Mucosa of stomach (tissue), 1 donor: ENCODE data around the gene MBNL1.

Source experiments
- H3K27me3 ChIP-seq: one replicate; pipeline ENCODE4 v1.7.0; 2013; ENCODE audit warnings: mild to moderate bottlenecking, low read length; ENCODE audit not compliant: control insufficient read depth, insufficient read depth
- H3K36me3 ChIP-seq: one replicate; pipeline ENCODE4 v1.7.0; 2013; ENCODE audit warnings: low read length; ENCODE audit not compliant: control insufficient read depth, insufficient read depth
- H3K4me1 ChIP-seq: one replicate; pipeline ENCODE4 v1.7.0; 2013; ENCODE audit warnings: mild to moderate bottlenecking, low read length; ENCODE audit not compliant: control insufficient read depth, insufficient read depth
- H3K4me3 ChIP-seq: one replicate; pipeline ENCODE4 v1.7.0; 2013; ENCODE audit warnings: low read length
- H3K9ac ChIP-seq: one replicate; pipeline ENCODE4 v1.7.0; 2013; ENCODE audit warnings: mild to moderate bottlenecking, low read length, moderate library complexity
- H3K9me3 ChIP-seq: one replicate; pipeline ENCODE4 v1.7.0; 2013; ENCODE audit warnings: mild to moderate bottlenecking, low read length, moderate library complexity; ENCODE audit not compliant: control insufficient read depth
- donor health status: Pancreatic carcinoma.

The MBNL1 gene

DNA sequence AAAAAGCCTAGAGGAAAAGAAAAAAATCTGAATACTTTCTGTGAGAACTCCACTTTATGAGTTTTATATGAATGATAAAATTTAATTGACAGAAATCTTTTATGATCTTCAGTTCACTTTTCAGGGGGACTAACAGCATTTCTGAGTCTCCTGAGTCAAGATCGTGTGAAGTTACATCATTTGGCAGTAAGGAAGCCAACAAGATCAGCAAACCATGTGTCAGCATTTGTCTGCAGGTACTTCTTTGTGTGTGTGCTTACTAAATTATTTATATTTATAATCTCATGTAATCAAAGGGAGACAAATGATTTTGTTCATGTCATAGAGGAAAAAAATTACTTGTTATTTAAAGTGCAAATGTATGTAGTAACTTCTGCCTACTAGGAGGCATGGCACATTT, 217.6 kb downstream of the MBNL1 start:
- Histone ChIP-seq H3K9me3 (no peaks in the 10 kb centered on the region), H3K27me3 (no peaks in the 10 kb centered on the region), H3K4me1 (no peaks in the 10 kb centered on the region), H3K36me3 (no peaks in the 10 kb centered on the region), H3K9ac (no peak overlapping the region), H3K4me3 (no peak overlapping the region)

GRCh38 chr3:152488449-152488848, 219.7 kb downstream of the MBNL1 start:
- H3K36me3 ChIP-seq, result no peaks in the 10 kb centered on the region
- H3K9ac ChIP-seq, result no peak overlapping the region
- H3K9me3 ChIP-seq, result no peaks in the 10 kb centered on the region
- H3K27me3 ChIP-seq, result no peaks in the 10 kb centered on the region
- no peak overlapping the region for H3K4me3 ChIP-seq
- no peaks in the 10 kb centered on the region for H3K4me1 ChIP-seq

GRCh38 chr3:152491922-152492321, 223.2 kb downstream of the MBNL1 start:
- Histone ChIP-seq H3K27me3 (no peaks in the 10 kb centered on the region), H3K4me3 (no peak overlapping the region), H3K4me1 (no peaks in the 10 kb centered on the region), H3K9ac (no peak overlapping the region), H3K36me3 (no peaks in the 10 kb centered on the region), H3K9me3 (no peaks in the 10 kb centered on the region)

DNA sequence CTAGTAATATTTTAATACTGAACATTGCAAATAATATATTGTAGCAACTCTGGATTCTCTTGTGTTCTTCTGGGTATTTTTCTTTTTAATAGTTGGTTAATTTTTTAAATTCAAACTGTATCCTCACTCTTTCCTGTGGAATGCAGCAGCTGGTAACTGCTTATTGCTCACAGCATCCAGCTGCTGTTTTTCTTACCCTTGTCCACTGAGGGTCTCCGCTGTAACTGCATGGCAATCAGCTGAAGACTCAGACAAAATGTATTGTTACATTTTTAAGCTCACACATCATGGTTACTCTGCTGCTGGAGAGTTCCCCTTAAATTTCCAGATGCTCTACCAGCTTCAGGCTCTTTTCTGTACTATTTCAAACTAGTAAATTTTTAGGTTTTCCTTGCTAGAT, 227.6 kb downstream of the MBNL1 start:
- Histone ChIP-seq H3K27me3 (no peaks in the 10 kb centered on the region), H3K9ac (no peak overlapping the region), H3K9me3 (no peaks in the 10 kb centered on the region), H3K36me3 (no peaks in the 10 kb centered on the region), H3K4me1 (no peaks in the 10 kb centered on the region), H3K4me3 (no peak overlapping the region)

DNA sequence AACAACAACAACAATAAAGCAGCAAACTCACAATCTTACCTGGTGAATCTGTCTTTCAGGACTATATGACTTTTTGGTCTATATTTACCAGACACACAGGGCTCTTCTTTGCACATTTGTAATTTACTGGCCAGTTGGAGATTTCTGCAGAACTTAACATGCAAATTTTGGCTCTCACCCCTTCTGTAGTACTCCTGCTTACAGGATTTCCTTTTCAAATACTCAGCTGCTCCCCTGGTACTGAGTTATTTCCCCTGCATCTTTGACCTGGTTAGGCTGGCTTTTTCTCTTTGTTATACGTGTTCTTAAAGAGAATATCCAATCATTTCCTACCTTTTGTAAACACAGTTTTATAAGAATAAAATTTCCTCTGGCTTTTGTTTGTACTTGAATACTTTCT, 228.0 kb downstream of the MBNL1 start:
- no peaks in the 10 kb centered on the region for H3K4me1 ChIP-seq
- H3K36me3 ChIP-seq, result no peaks in the 10 kb centered on the region
- H3K27me3 ChIP-seq, result no peaks in the 10 kb centered on the region
- no peak overlapping the region for H3K4me3 ChIP-seq
- H3K9me3 ChIP-seq, result no peaks in the 10 kb centered on the region
- no peak overlapping the region for H3K9ac ChIP-seq

DNA sequence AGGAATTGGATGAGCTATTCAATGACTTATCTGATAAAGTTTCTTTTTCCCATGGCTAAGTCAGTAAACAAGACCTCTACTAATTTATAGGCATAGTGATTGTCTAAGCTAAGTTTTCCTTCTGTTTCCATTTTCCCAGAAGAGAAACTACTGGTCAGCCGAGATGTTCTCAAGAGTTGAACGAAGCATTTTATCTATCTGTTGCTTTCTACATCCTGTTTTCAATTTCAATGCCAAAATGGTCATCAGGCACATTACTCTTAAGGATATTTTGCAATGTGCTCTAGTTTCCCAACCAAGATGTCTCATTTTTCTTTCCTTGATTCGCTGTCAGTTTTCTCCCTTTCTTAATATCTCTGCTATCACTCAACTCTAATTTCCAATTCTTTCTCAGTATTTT, 228.7 kb downstream of the MBNL1 start:
- Histone ChIP-seq H3K9ac (no peak overlapping the region), H3K9me3 (no peaks in the 10 kb centered on the region), H3K4me3 (no peak overlapping the region), H3K36me3 (no peaks in the 10 kb centered on the region), H3K27me3 (no peaks in the 10 kb centered on the region), H3K4me1 (no peaks in the 10 kb centered on the region)

DNA sequence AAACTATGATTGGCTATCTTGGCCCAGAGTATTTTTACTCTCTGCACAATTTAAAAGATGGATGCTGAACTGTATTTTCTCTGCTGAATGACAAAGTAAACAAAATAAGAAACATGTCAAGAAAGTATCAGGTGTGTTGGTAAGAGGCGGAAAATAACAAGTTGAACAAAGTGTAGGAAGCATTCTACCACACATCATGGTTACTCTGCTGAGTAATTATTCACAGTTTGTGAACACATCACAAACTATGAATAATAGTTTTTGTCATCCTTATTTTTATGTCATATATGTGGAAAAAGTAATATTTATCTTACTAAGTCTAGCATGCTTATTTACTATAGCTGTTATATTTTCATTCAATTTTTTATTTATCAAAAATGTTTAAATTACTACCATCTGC, 229.2 kb downstream of the MBNL1 start:
- no peaks in the 10 kb centered on the region for H3K36me3 ChIP-seq
- H3K27me3 ChIP-seq, result no peaks in the 10 kb centered on the region
- no peak overlapping the region for H3K9ac ChIP-seq
- H3K9me3 ChIP-seq, result no peaks in the 10 kb centered on the region
- no peak overlapping the region for H3K4me3 ChIP-seq
- no peaks in the 10 kb centered on the region for H3K4me1 ChIP-seq

DNA sequence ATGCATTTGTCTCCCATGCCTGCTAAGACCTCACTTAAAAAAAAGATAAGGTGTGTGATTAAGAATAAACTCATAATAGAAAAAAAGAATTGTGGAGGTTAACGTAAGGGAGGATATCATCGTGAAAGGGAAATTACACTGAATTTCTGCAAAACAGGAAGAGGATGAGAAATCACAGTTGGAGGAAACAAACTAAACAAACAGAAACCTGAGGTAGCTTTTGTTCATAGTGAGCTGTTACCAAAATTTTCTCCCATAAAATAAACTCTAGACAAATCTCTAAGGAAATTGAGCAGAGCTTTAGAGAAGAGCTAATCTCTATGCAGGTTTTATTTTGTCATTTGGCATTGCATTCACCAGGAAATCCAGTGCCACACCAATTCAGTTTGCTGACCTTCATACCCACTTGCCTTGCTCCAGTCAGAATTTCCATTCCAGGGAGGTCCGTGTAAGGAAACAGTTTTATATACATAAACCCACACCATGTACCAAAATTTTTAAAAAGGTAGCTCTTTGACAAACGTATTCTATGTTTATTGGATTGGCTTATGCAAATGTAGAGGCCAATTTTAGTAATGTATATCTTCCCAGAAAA, 231.2 kb downstream of the MBNL1 start:
- Histone ChIP-seq H3K9ac (no peak overlapping the region), H3K4me1 (no peaks in the 10 kb centered on the region), H3K9me3 (no peaks in the 10 kb centered on the region), H3K4me3 (no peak overlapping the region), H3K27me3 (no peaks in the 10 kb centered on the region), H3K36me3 (no peaks in the 10 kb centered on the region)

GRCh38 chr3:152505926-152506325, 237.2 kb downstream of the MBNL1 start:
- Histone ChIP-seq H3K9ac (no peak overlapping the region), H3K36me3 (no peaks in the 10 kb centered on the region), H3K4me1 (no peaks in the 10 kb centered on the region), H3K27me3 (no peaks in the 10 kb centered on the region), H3K9me3 (no peaks in the 10 kb centered on the region), H3K4me3 (no peak overlapping the region)

DNA sequence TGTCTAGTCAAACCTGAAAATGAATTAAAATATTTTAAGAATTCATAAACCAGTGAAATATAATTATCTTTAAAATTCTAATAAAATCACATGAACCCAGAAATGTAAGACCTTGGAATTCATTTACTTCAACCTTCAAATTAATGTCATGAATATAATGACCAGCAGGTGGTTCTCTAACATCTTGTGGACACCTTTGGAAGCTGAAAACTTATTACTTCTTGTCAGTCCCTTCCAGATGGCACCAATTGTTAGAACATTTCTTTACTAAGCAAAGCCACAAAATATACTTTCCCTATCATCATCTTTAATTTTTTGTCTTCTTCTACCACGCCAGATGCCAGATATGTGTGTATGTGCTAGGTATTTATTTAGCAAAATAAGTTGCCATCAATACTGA, 240.0 kb downstream of the MBNL1 start:
- Histone ChIP-seq H3K36me3 (no peaks in the 10 kb centered on the region), H3K4me3 (no peak overlapping the region), H3K9me3 (no peaks in the 10 kb centered on the region), H3K4me1 (no peaks in the 10 kb centered on the region), H3K27me3 (no peaks in the 10 kb centered on the region), H3K9ac (no peak overlapping the region)

DNA sequence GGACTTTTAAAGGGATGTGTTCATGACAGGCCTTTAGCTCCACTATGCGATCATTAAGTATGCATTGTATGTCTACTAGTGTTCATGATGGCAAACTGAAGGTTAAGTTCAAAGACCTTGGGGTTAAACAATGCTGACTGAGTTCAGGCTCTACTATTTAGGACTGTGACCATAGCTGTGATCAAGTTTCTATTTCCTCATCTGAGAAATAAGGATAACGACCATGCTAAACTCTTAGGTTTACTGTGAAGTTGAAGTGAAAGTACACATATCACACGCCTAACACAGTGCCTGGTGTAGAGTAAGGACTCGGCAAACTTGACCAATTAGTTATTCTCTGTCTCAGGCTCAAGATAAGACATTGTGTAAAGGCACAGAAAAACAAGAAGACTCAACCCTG, 243.2 kb downstream of the MBNL1 start:
- H3K4me1 ChIP-seq, result no peaks in the 10 kb centered on the region
- no peak overlapping the region for H3K4me3 ChIP-seq
- H3K9me3 ChIP-seq, result no peaks in the 10 kb centered on the region
- H3K9ac ChIP-seq, result no peak overlapping the region
- no peaks in the 10 kb centered on the region for H3K27me3 ChIP-seq
- no peaks in the 10 kb centered on the region for H3K36me3 ChIP-seq

GRCh38 chr3:152513301-152513960, 244.7 kb downstream of the MBNL1 start:
- H3K9me3 ChIP-seq, result no peaks in the 10 kb centered on the region
- H3K27me3 ChIP-seq, result no peaks in the 10 kb centered on the region
- no peak overlapping the region for H3K9ac ChIP-seq
- no peak overlapping the region for H3K4me3 ChIP-seq
- H3K4me1 ChIP-seq, result no peaks in the 10 kb centered on the region
- no peaks in the 10 kb centered on the region for H3K36me3 ChIP-seq
